ENCODE data around the gene GLS.

Gene GLS

GRCh38 chr2:190930411-190930810 lies 49.8 kb downstream of the GLS start:
- no peak for FAIRE-seq

DNA sequence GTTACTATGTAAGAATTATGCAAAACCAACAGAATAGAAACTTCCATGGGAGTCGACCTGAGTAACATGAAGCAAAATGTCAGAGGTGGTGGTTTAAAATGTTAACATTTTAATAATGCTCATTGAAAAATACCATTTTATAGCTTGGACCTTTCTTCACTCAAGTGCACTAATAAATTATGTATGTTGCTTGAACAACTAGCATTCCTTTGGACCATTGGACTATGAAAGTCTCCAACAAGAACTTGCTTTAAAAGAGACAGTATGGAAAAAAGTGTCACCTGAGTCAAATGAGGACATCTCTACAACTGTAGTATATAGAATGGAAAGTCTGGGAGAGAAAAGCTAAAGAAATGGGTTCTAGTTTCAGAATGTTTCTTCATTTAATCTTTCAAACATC lies 51.9 kb downstream of the GLS start:
- DNase-seq (ENCODE audit: insufficient read length, low spot score) (no peak), FAIRE-seq (no peak)
- TF ChIP-seq, protein P1, sequence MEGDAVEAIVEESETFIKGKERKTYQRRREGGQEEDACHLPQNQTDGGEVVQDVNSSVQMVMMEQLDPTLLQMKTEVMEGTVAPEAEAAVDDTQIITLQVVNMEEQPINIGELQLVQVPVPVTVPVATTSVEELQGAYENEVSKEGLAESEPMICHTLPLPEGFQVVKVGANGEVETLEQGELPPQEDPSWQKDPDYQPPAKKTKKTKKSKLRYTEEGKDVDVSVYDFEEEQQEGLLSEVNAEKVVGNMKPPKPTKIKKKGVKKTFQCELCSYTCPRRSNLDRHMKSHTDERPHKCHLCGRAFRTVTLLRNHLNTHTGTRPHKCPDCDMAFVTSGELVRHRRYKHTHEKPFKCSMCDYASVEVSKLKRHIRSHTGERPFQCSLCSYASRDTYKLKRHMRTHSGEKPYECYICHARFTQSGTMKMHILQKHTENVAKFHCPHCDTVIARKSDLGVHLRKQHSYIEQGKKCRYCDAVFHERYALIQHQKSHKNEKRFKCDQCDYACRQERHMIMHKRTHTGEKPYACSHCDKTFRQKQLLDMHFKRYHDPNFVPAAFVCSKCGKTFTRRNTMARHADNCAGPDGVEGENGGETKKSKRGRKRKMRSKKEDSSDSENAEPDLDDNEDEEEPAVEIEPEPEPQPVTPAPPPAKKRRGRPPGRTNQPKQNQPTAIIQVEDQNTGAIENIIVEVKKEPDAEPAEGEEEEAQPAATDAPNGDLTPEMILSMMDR (IDR thresholded peaks at IDR 0.05; ENCODE audit: insufficient read depth, missing control alignments), result no peak

More at GRCh38 chr2:190930411-190930810, 49.8 kb downstream of the GLS start:
- DNase-seq (ENCODE audit: insufficient read length, low spot score), result no peak
- TF ChIP-seq, protein P1 (IDR thresholded peaks at IDR 0.05; ENCODE audit: insufficient read depth, missing control alignments), result no peak

GRCh38 chr2:190933361-190933760 lies 52.7 kb downstream of the GLS start:
- DNase-seq (ENCODE audit: insufficient read length, low spot score), result no peak
- FAIRE-seq, result no peak
- TF ChIP-seq, protein P1 (IDR thresholded peaks at IDR 0.05; ENCODE audit: insufficient read depth, missing control alignments), result no peak

DNA sequence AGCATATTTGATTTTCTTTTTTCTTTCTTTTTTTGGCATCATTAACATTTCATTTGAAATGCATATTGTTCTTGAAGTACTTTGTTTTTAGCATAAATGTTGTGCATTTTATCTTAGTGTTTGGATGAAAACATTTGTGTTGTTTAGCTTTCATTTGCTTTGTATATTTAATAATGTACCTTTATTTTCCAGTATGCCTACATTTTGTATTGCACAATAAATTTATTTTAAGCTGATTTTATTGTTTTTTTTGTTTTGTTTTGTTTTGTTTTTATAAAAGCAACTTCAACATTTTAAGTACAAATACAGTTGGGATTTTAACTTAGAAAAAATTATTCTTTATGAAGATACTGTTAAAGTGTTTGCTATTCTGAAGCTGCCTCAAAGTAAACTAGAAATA lies 54.4 kb downstream of the GLS start:
- FAIRE-seq (peak; percentile 25), DNase-seq (ENCODE audit: insufficient read length, low spot score) (no peak)
- TF ChIP-seq, protein P1 (IDR thresholded peaks at IDR 0.05; ENCODE audit: insufficient read depth, missing control alignments), result no peak

GRCh38 chr2:190938771-190939335 lies 58.2 kb downstream of the GLS start:
- FAIRE-seq (no peak), DNase-seq (ENCODE audit: insufficient read length, low spot score) (no peak)
- TF ChIP-seq, protein P1 (IDR thresholded peaks at IDR 0.05; ENCODE audit: insufficient read depth, missing control alignments), result no peak

GRCh38 chr2:190940454-190940853 lies 59.8 kb downstream of the GLS start:
- FAIRE-seq (no peak), DNase-seq (ENCODE audit: insufficient read length, low spot score) (no peak)
- TF ChIP-seq, protein P1 (IDR thresholded peaks at IDR 0.05; ENCODE audit: insufficient read depth, missing control alignments), result no peak

- FAIRE-seq, result no peak
- TF ChIP-seq, protein P1 (IDR thresholded peaks at IDR 0.05; ENCODE audit: insufficient read depth, missing control alignments), result no peak
These were observed 61.0 kb downstream of the GLS start for GRCh38 chr2:190941571-190941970.

More at GRCh38 chr2:190941571-190941970, 61.0 kb downstream of the GLS start:
- no peak for DNase-seq (ENCODE audit: insufficient read length, low spot score)
